ENCODE data around the gene CNOT4.
A peak's percentile ranks its signal among the peaks of the same experiment; 100 is the strongest.

CNOT4 gene

GRCh38 chr7:135352285-135352684 is 157.6 kb downstream of the CNOT4 start:
- no peak for TF ChIP-seq EP300 (IDR thresholded peaks at IDR 0.05; ENCODE audit: borderline replicate concordance)
- no peak for TF ChIP-seq MAX (IDR thresholded peaks at IDR 0.05)
- peak; percentile 44; the same call in 1 of the 2 replicates for TF ChIP-seq RAD21 (IDR thresholded peaks at IDR 0.05; ENCODE audit: low read depth)
- TF ChIP-seq REST (IDR thresholded peaks at IDR 0.05; ENCODE audit: low read depth), result no peak
- TF ChIP-seq TCF12 (IDR thresholded peaks at IDR 0.05; ENCODE audit: low read depth), result no peak
- no peak for TF ChIP-seq CREB1 (IDR thresholded peaks at IDR 0.05; ENCODE audit: low read depth)

GRCh38 chr7:135351070-135351469 is 158.8 kb downstream of the CNOT4 start:
- peak; percentile 78 for TF ChIP-seq CEBPB (IDR thresholded peaks at IDR 0.05)

- TF ChIP-seq RAD21 (IDR thresholded peaks at IDR 0.05; ENCODE audit: low read depth), result no peak
- TF ChIP-seq EP300 (IDR thresholded peaks at IDR 0.05; ENCODE audit: borderline replicate concordance), result no peak
- TF ChIP-seq TCF12 (IDR thresholded peaks at IDR 0.05; ENCODE audit: low read depth), result no peak
- TF ChIP-seq TEAD4 (IDR thresholded peaks at IDR 0.05), result no peak
Measured at GRCh38 chr7:135349746-135350145, 160.2 kb downstream of the CNOT4 start.

DNA sequence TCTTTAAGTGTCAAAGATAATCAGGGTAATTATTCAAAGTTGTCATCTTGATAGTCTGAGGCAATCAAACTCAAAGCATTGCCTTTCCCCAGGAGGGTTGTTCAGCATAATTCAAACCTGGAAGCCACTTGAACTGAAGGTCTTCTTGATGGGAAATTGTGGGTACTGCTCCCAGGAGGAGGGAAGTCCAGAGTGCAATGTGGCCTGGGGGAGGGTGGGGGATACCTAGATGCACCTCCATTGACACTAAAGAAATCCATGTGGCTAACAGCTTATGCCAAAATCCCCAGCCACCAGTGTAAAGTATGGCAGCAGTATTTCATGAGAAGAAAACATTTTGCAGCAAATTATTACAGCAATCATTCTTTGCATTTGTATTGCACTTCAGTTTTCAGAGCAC is 161.4 kb downstream of the CNOT4 start:
- TF ChIP-seq REST (IDR thresholded peaks at IDR 0.05; ENCODE audit: low read depth), result no peak
- no peak for TF ChIP-seq TAF1 (IDR thresholded peaks at IDR 0.05; ENCODE audit: low read depth)
- no peak for TF ChIP-seq MAX (IDR thresholded peaks at IDR 0.05)
- no peak for TF ChIP-seq NFIC (IDR thresholded peaks at IDR 0.05)
- TF ChIP-seq YY1 (IDR thresholded peaks at IDR 0.05; ENCODE audit: low read depth), result no peak
- TF ChIP-seq TCF12 (IDR thresholded peaks at IDR 0.05; ENCODE audit: low read depth), result no peak
- no peak for TF ChIP-seq USF1 (IDR thresholded peaks at IDR 0.05)
- no peak for TF ChIP-seq EP300 (IDR thresholded peaks at IDR 0.05; ENCODE audit: borderline replicate concordance)
- TF ChIP-seq TEAD4 (IDR thresholded peaks at IDR 0.05), result no peak
- no peak for TF ChIP-seq CEBPB (IDR thresholded peaks at IDR 0.05)
- no peak for TF ChIP-seq FOXM1 (IDR thresholded peaks at IDR 0.05; ENCODE audit: borderline replicate concordance, low read depth)
- TF ChIP-seq ZBTB7A (IDR thresholded peaks at IDR 0.05; ENCODE audit: low read depth), result no peak
- no peak for TF ChIP-seq RAD21 (IDR thresholded peaks at IDR 0.05; ENCODE audit: low read depth)
- no peak for TF ChIP-seq CREB1 (IDR thresholded peaks at IDR 0.05; ENCODE audit: low read depth)
- TF ChIP-seq EGR1 (IDR thresholded peaks at IDR 0.05), result no peak

DNA sequence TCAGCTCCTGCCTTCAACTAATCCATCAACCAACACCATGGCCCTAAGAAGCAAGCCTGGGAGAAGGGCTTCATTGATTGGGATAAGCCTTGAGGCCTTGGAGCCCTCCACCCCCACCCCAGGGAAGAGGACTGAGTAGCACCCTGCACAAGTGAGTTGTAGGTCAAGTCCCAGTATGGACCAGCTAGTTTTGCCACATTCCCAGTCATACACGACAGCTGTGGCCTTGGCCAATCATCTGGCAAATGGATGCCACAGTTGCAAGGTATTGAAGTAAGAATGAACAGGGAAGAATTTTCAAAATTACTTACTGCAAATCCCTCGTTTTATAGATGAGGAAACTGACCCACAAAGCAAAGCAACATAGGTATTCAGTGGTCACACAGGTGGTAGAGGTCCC is 166.5 kb downstream of the CNOT4 start:
- TF ChIP-seq EP300 (IDR thresholded peaks at IDR 0.05; ENCODE audit: borderline replicate concordance) (no peak), EGR1 (IDR thresholded peaks at IDR 0.05) (no peak), YY1 (IDR thresholded peaks at IDR 0.05; ENCODE audit: low read depth) (no peak), CREB1 (IDR thresholded peaks at IDR 0.05; ENCODE audit: low read depth) (no peak), NFIC (IDR thresholded peaks at IDR 0.05) (no peak), TAF1 (IDR thresholded peaks at IDR 0.05; ENCODE audit: low read depth) (no peak), FOXM1 (IDR thresholded peaks at IDR 0.05; ENCODE audit: borderline replicate concordance, low read depth) (no peak), ZBTB7A (IDR thresholded peaks at IDR 0.05; ENCODE audit: low read depth) (no peak), TCF12 (IDR thresholded peaks at IDR 0.05; ENCODE audit: low read depth) (no peak), REST (IDR thresholded peaks at IDR 0.05; ENCODE audit: low read depth) (no peak), MAX (IDR thresholded peaks at IDR 0.05) (no peak), CEBPB (IDR thresholded peaks at IDR 0.05) (no peak), USF1 (IDR thresholded peaks at IDR 0.05) (no peak), TEAD4 (IDR thresholded peaks at IDR 0.05) (no peak), RAD21 (IDR thresholded peaks at IDR 0.05; ENCODE audit: low read depth) (no peak)
